NT2/D1 (cell line): ENCODE measurements around the gene CDR2L.
"Not testable (repeated sequence)": the region's sequence is repeated elsewhere in the genome, so short reads cannot be mapped to it uniquely, and the experiment has no call there.

Source experiments
- DNase-seq: peaks from one replicate; pipeline ENCODE4 v3.0.0-alpha.2; 2011; ENCODE audit warnings: low read depth, low spot score
- H3K27me3 ChIP-seq: 2 replicates; pipeline ENCODE4 v1.6.0; 2011; ENCODE audit warnings: mild to moderate bottlenecking; ENCODE audit not compliant: insufficient read length, insufficient read depth
- H3K36me3 ChIP-seq: 2 replicates; pipeline ENCODE4 v1.6.1; 2011; ENCODE audit warnings: mild to moderate bottlenecking, low read length, mixed read lengths; ENCODE audit not compliant: insufficient read depth, insufficient read length
- H3K4me1 ChIP-seq: 2 replicates; pipeline ENCODE4 v1.5.1; 2011; ENCODE audit not compliant: insufficient read depth, insufficient read length
- H3K4me3 ChIP-seq: 2 replicates; pipeline ENCODE4 v1.5.1; 2011; ENCODE audit warnings: low read depth; ENCODE audit not compliant: insufficient read length
- H3K9ac ChIP-seq: 2 replicates; pipeline ENCODE4 v1.6.0; 2011; ENCODE audit warnings: low read depth; ENCODE audit not compliant: insufficient read length
- H3K9me3 ChIP-seq: 2 replicates; pipeline ENCODE4 v1.5.1; 2011; ENCODE audit warnings: mild to moderate bottlenecking, low read length; ENCODE audit not compliant: insufficient read depth
- SUZ12 ChIP-seq: IDR thresholded peaks from 2 replicates; pipeline ENCODE4 v1.6.1; 2011; ENCODE audit not compliant: insufficient read length, insufficient read depth; ENCODE audit errors: extremely low read depth
- YY1 ChIP-seq: IDR thresholded peaks from 2 replicates; pipeline ENCODE4 v1.6.1; 2011; ENCODE audit not compliant: insufficient read length, insufficient read depth
- ZNF274 ChIP-seq: IDR thresholded peaks from 2 replicates; pipeline ENCODE4 v1.6.1; 2011; ENCODE audit warnings: mild to moderate bottlenecking, low read depth, low read length

CDR2L gene

GRCh38 chr17:74975943-74976342 lies 11.5 kb upstream of the CDR2L start:
- H3K27me3 ChIP-seq: peaks cover 50% of the 10 kb centered on the region
- H3K4me3 ChIP-seq: no peak overlapping the region
- no peak overlapping the region for H3K9ac ChIP-seq
- DNase-seq: no peak
- H3K4me1 ChIP-seq: peaks cover 7% of the 10 kb centered on the region
- no peak for TF ChIP-seq SUZ12
- TF ChIP-seq YY1: no peak
- TF ChIP-seq ZNF274: no peak
- no peaks in the 10 kb centered on the region for H3K36me3 ChIP-seq
- no peaks in the 10 kb centered on the region for H3K9me3 ChIP-seq

- TF ChIP-seq SUZ12: no peak
- TF ChIP-seq YY1: no peak
- TF ChIP-seq ZNF274: no peak
- Histone ChIP-seq H3K4me1 (peaks cover 9% of the 10 kb centered on the region), H3K27me3 (peaks cover 38% of the 10 kb centered on the region)
Measured at GRCh38 chr17:74977802-74978201, 9.6 kb upstream of the CDR2L start.

GRCh38 chr17:74978240-74978639 lies 9.2 kb upstream of the CDR2L start:
- no peak for DNase-seq
- H3K4me3 ChIP-seq: no peak overlapping the region
- no peak overlapping the region for H3K9ac ChIP-seq
- no peak for TF ChIP-seq YY1
- TF ChIP-seq SUZ12: no peak
- no peak for TF ChIP-seq ZNF274
- H3K9me3 ChIP-seq: no peaks in the 10 kb centered on the region
- no peaks in the 10 kb centered on the region for H3K36me3 ChIP-seq
- peaks cover 34% of the 10 kb centered on the region for H3K27me3 ChIP-seq
- peaks cover 6% of the 10 kb centered on the region for H3K4me1 ChIP-seq

More at GRCh38 chr17:74977802-74978201, 9.6 kb upstream of the CDR2L start:
- Histone ChIP-seq H3K9ac (no peak overlapping the region), H3K36me3 (no peaks in the 10 kb centered on the region), H3K4me3 (no peak overlapping the region), H3K9me3 (no peaks in the 10 kb centered on the region)
- DNase-seq: no peak

- Histone ChIP-seq H3K4me3 (no peak overlapping the region), H3K4me1 (peaks cover 6% of the 10 kb centered on the region), H3K36me3 (peaks cover 4% of the 10 kb centered on the region), H3K9me3 (no peaks in the 10 kb centered on the region), H3K9ac (no peak overlapping the region), H3K27me3 (peaks cover 20% of the 10 kb centered on the region)
- no peak for DNase-seq
- no peak for TF ChIP-seq ZNF274
Measured at GRCh38 chr17:74979408-74980146, 7.9 kb upstream of the CDR2L start.

- H3K9me3 ChIP-seq: no peaks in the 10 kb centered on the region
- H3K27me3 ChIP-seq: peaks cover 6% of the 10 kb centered on the region
- peaks cover 5% of the 10 kb centered on the region for H3K36me3 ChIP-seq
- TF ChIP-seq ZNF274 (no peak), YY1 (no peak), SUZ12 (no peak)
- H3K4me3 ChIP-seq: peak overlapping the region; percentile 80
- DNase-seq: no peak
- peak overlapping the region; percentile 97 for H3K9ac ChIP-seq
- H3K4me1 ChIP-seq: peaks cover 6% of the 10 kb centered on the region
Measured at GRCh38 chr17:74981318-74981978, 6.0 kb upstream of the CDR2L start.

- Histone ChIP-seq H3K9me3 (no peaks in the 10 kb centered on the region), H3K27me3 (peaks cover 6% of the 10 kb centered on the region), H3K36me3 (peaks cover 5% of the 10 kb centered on the region), H3K9ac (peak overlapping the region; percentile 97), H3K4me3 (peak overlapping the region; percentile 80), H3K4me1 (peaks cover 8% of the 10 kb centered on the region)
- peak; percentile 42 for DNase-seq
- TF ChIP-seq SUZ12 (no peak), ZNF274 (no peak), YY1 (no peak)
Measured at GRCh38 chr17:74981979-74982662, 5.3 kb upstream of the CDR2L start.

- not testable (repeated sequence) for DNase-seq, H3K9me3 ChIP-seq
- H3K4me3 ChIP-seq: peak overlapping the region; percentile 80
Measured at GRCh38 chr17:74982663-74983313, 4.6 kb upstream of the CDR2L start.

More at GRCh38 chr17:74982663-74983313, 4.6 kb upstream of the CDR2L start:
- not testable (repeated sequence) for H3K27me3 ChIP-seq, H3K4me1 ChIP-seq, H3K36me3 ChIP-seq
- H3K9ac ChIP-seq: peak overlapping the region; percentile 97
